NOMO-1 (cell line): ENCODE data around the gene LRSAM1.
"Not testable (repeated sequence)": the region's sequence is repeated elsewhere in the genome, so short reads cannot be mapped to it uniquely, and the experiment has no call there.

Experiments used
- DNase-seq, 2 experiments: peaks; one replicate each; lab custom pipeline; 2025; ENCODE audit not compliant: unreplicated experiment in 2 of 2; lab: John Stamatoyannopoulos, UW

Gene LRSAM1

GRCh38 chr9:127455324-127455992 lies 4.1 kb downstream of the LRSAM1 start:
- peak; percentile 74 to 96 for DNase-seq

- no peak for DNase-seq
These were observed 6.0 kb downstream of the LRSAM1 start for GRCh38 chr9:127457191-127457878.

- DNase-seq: no peak
These were observed 7.6 kb downstream of the LRSAM1 start for GRCh38 chr9:127458921-127459320.

GRCh38 chr9:127463382-127463781 lies 12.1 kb downstream of the LRSAM1 start:
- no peak for DNase-seq

GRCh38 chr9:127463911-127464310 lies 12.6 kb downstream of the LRSAM1 start:
- DNase-seq: no peak

GRCh38 chr9:127466407-127466917 lies 15.2 kb downstream of the LRSAM1 start:
- not testable (repeated sequence) for DNase-seq

GRCh38 chr9:127467621-127468020 lies 16.3 kb downstream of the LRSAM1 start:
- DNase-seq: no peak

- no peak for DNase-seq
These were observed 19.4 kb downstream of the LRSAM1 start for GRCh38 chr9:127470662-127471061.

GRCh38 chr9:127473501-127473900 lies 22.2 kb downstream of the LRSAM1 start:
- no peak for DNase-seq

GRCh38 chr9:127473932-127474331 lies 22.6 kb downstream of the LRSAM1 start:
- no peak for DNase-seq

GRCh38 chr9:127474592-127474991 lies 23.3 kb downstream of the LRSAM1 start:
- no peak for DNase-seq

GRCh38 chr9:127479507-127480081 lies 28.3 kb downstream of the LRSAM1 start:
- no peak for DNase-seq

GRCh38 chr9:127482662-127483061 lies 31.4 kb downstream of the LRSAM1 start:
- DNase-seq: no peak

- DNase-seq: no peak
These were observed 34.7 kb downstream of the LRSAM1 start for GRCh38 chr9:127485995-127486394.

GRCh38 chr9:127488946-127489345 lies 37.6 kb downstream of the LRSAM1 start:
- no peak for DNase-seq

GRCh38 chr9:127489471-127490115 lies 38.3 kb downstream of the LRSAM1 start:
- no peak for DNase-seq

GRCh38 chr9:127490535-127491230 lies 39.4 kb downstream of the LRSAM1 start:
- DNase-seq: no peak

- no peak for DNase-seq
These were observed 40.2 kb downstream of the LRSAM1 start for GRCh38 chr9:127491516-127491915.

- DNase-seq: no peak
These were observed 41.3 kb downstream of the LRSAM1 start for GRCh38 chr9:127492616-127493015.

GRCh38 chr9:127493592-127494303 lies 42.4 kb downstream of the LRSAM1 start:
- no peak for DNase-seq
